ENCODE results near the gene LRRN2.

DNA sequence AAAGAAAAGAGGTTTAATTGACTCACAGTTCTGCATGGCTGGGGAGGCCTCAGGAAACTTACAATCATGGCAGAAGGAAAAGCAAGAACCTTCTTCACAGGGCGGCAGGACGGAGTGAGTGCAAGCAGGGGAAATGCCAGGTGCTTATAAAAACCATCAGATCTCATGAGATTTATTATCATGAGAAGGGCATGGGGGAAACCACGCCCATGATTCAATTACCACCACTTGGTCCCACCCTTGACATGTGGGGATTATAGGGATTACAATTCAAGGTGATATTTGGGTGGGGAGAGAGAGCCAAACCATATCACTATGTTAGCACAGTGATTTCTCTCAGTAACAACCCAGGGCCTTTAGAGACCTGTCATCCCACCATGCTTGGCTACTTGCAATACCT is 39.9 kb downstream of the LRRN2 start:
- no peak for TF ChIP-seq CTCF (IDR thresholded peaks at IDR 0.05)
- TF ChIP-seq POLR2A (IDR thresholded peaks at IDR 0.05), result no peak

Measured in lower leg skin (tissue), 3 donors.